Psoas muscle (tissue), 8 donors: Measurements from ENCODE around the gene DLG5. TPM values are rescaled to one million over a fixed set of nuclear protein-coding genes. Genes with fewer than 3 reads are reported as not detected.

Source experiments
- ATAC-seq, 4 donors: fragments of 200-7000 bp; cut with Tn5 transposase; one replicate each; pipeline ENCODE4 v1.9.1; 2020; ENCODE audit warnings: moderate library complexity in 3 of 4, mild to moderate bottlenecking in 2 of 4
- DNase-seq, 2 donors: peaks; one replicate each; pipeline ENCODE4 v3.0.0-alpha.2; 2020
- H3K27ac ChIP-seq: fragments of 200-600 bp; one replicate; pipeline ENCODE4 v1.8.0; 2022
- H3K27me3 ChIP-seq, 3 donors: fragments of 200-600 bp in 1 of 3; one replicate each; pipeline versions ENCODE4 v1.6.1 to v1.8.0; 2013 to 2022; ENCODE audit warnings: low read length in 2 of 3, mild to moderate bottlenecking in 2 of 3, moderate library complexity in 1 of 3; ENCODE audit not compliant: insufficient read depth in 3 of 3
- H3K36me3 ChIP-seq, 2 donors: fragments of 200-600 bp in 1 of 2; one replicate each; pipeline versions ENCODE4 v1.6.1 to v1.8.0; 2013 to 2022; ENCODE audit warnings: low read depth in 1 of 2, mild to moderate bottlenecking in 1 of 2, moderate library complexity in 1 of 2; ENCODE audit not compliant: insufficient read depth in 1 of 2
- H3K4me1 ChIP-seq: fragments of 200-600 bp; one replicate; pipeline ENCODE4 v1.8.0; 2022
- H3K4me3 ChIP-seq: fragments of 200-600 bp; one replicate; pipeline ENCODE4 v1.8.0; 2022; ENCODE audit warnings: mild to moderate bottlenecking
- H3K9me3 ChIP-seq: fragments of 200-600 bp; one replicate; pipeline ENCODE4 v1.8.0; 2022
- CTCF ChIP-seq: fragments of 200-600 bp; IDR thresholded peaks from one replicate; pipeline ENCODE4 v1.8.0; 2022; ENCODE audit warnings: antibody characterized with exemption
- WGBS, 3 donors: extraction: QIAGEN DNeasy Blood & Tissue Kit; methylation state at CpG; one replicate each; pipeline versions ENCODE4 v1.1.6 to v1.1.7; 2013; 5-methylcytosine and 5-hydroxymethylcytosine counted together
- intact Hi-C, 2 donors: fragments of 100-400 bp; cut with DNase I; formaldehyde crosslinking; loops; one replicate each; pipeline versions ENCODE4 v1.11.0 to v1.14.2; 2022
- polyA plus RNA-seq, 3 donors: library from polyadenylated mRNA; stranded (reverse); fragments of 200-250 nt; gene quantifications; one replicate each; pipeline ENCODE4 v1.2.3, GENCODE V29; 2013
- total RNA-seq, 4 donors: library from RNA; stranded (reverse); fragmentation: NEBNext Ultra II Directional in 2 of 4; extraction: Animal tissue kit (Norgen Biotek cat#: 25700) in 2 of 4; gene quantifications; one replicate each; pipeline versions ENCODE4 v1.2.1 to v1.2.4, GENCODE V29; 2021 to 2023
- donor health status: healthy with polysubstance abuse.
- donor health status: DM: no; HTN: no; CAD: no; lungs with moderate emphysema.
- donor health status: Bipolar disorder and iron deficiency.
- donor health status: healthy.
- donor health status: DM: yes; HTN: yes; CAD: no.
- donor health status: DM: no; HTN: no; CAD: no.
- donor health status: DM: no; HTN: no; CAD: no.
- donor health status: DM: yes; HTN: yes; CAD: no.

The DLG5 gene
- total and polyA plus RNA-seq, 7 donors: 10.2 to 62.9 (median 36.9) TPM

GRCh38 chr10:77939561-77940001 is 13.0 kb upstream of the DLG5 start:
- Histone ChIP-seq H3K27me3 (no peaks in the 10 kb centered on the region), H3K27ac (peak overlapping the region; percentile 30), H3K4me1 (peaks cover 18% of the 10 kb centered on the region), H3K36me3 (no peaks in the 10 kb centered on the region), H3K4me3 (no peak overlapping the region), H3K9me3 (no peaks in the 10 kb centered on the region)
- no peak for TF ChIP-seq CTCF
- ATAC-seq (peak; percentile 29 to 66 (median 50)), DNase-seq (peak; percentile 44 to 56)
- 14 to 29% (median 19%) methylated on average over 3 of the region's 3 CpGs for WGBS, 3 donors
- intact Hi-C loops: no loop called here

GRCh38 chr10:77936697-77937567 is 10.4 kb upstream of the DLG5 start:
- no peak for DNase-seq
- no peaks in the 10 kb centered on the region for H3K36me3 ChIP-seq
- H3K4me1 ChIP-seq: peaks cover 9% of the 10 kb centered on the region
- no peak for TF ChIP-seq CTCF
- no peak for ATAC-seq
- H3K4me3 ChIP-seq: no peak overlapping the region
- H3K27me3 ChIP-seq: no peaks in the 10 kb centered on the region
- no peaks in the 10 kb centered on the region for H3K9me3 ChIP-seq
- no peak overlapping the region for H3K27ac ChIP-seq
- 83 to 89% (median 87%) methylated on average over 3 of the region's 3 CpGs for WGBS, 3 donors
- intact Hi-C loops: no loop called here

GRCh38 chr10:77932016-77932715 is 5.6 kb upstream of the DLG5 start:
- Histone ChIP-seq H3K9me3 (no peaks in the 10 kb centered on the region), H3K36me3 (no peaks in the 10 kb centered on the region), H3K4me3 (no peak overlapping the region), H3K27me3 (no peaks in the 10 kb centered on the region), H3K4me1 (no peaks in the 10 kb centered on the region), H3K27ac (no peak overlapping the region)
- DNase-seq (no peak), ATAC-seq (no peak)
- no peak for TF ChIP-seq CTCF
- WGBS, 3 donors: 74 to 86% (median 81%) methylated on average over 8 of the region's 8 CpGs
- intact Hi-C loops: no loop called here

- no peaks in the 10 kb centered on the region for H3K27me3 ChIP-seq
- peak overlapping the region; percentile 90 for H3K4me3 ChIP-seq
- H3K27ac ChIP-seq: peak overlapping the region; percentile 84
- no peaks in the 10 kb centered on the region for H3K9me3 ChIP-seq
- WGBS, 3 donors: 16 to 25% (median 21%) methylated on average over 20 of the region's 20 CpGs
- ATAC-seq: peak in 1 of 4 donors; percentile 11
- peaks cover 10% of the 10 kb centered on the region for H3K4me1 ChIP-seq
- DNase-seq: no peak
- intact Hi-C loops: loop anchor here in 1 of 2 donors (5.0 kb wide), 3 partner anchors 45 to 80 kb away; no protein-coding TSS in a partner anchor
- TF ChIP-seq CTCF: no peak
- no peaks in the 10 kb centered on the region for H3K36me3 ChIP-seq
Measured at GRCh38 chr10:77927402-77928246, 1.1 kb upstream of the DLG5 start.
